Measurements from ENCODE around the gene USP17L29. TPM values are rescaled to one million over a fixed set of nuclear protein-coding genes. Genes with fewer than 3 reads are reported as not detected.
"Not testable (repeated sequence)": the region's sequence is repeated elsewhere in the genome, so short reads cannot be mapped to it uniquely, and the experiment has no call there.

Gene USP17L29
- total and polyA plus RNA-seq, 2 donors, result not detected

DNA sequence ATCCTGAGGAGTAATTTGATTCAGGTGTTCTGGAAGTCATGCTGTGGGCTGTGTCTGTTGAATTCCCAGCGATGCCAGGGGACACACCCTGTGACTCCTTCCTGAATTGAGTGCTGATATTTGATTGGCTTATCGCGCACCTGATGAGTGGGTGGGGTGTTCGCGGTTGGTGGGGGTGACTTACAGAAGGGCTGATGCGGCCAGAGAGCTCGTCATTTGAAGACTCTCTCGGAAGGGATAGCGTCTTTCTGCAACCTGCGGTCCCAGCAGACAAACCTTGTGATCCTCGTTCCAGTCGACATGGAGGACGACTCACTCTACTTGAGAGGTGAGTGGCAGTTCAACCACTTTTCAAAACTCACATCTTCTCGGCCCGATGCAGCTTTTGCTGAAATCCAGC is 9.4 kb downstream of the USP17L29 start, which contains the start of gene USP17L30:
Gene USP17L30 (plus strand): TSS at position 301 of the 400 bp plus-strand sequence. CDS start 0 bp downstream, at position 301.
- DNase-seq (ENCODE audit: low read depth in 6 of 9, low spot score in 9 of 9); H3K4me3 ChIP-seq (ENCODE audit: low read length in 2 of 2); H3K9me3 ChIP-seq (ENCODE audit: control insufficient read depth in 2 of 2, insufficient read depth in 1 of 2, low read length in 1 of 2); H3K27me3 ChIP-seq (ENCODE audit: control insufficient read depth in 2 of 2, insufficient read depth in 1 of 2, low read length in 1 of 2); H3K4me1 ChIP-seq (ENCODE audit: control insufficient read depth in 2 of 2, insufficient read depth in 2 of 2, low read length in 2 of 2); H3K27ac ChIP-seq (ENCODE audit: low read depth in 1 of 2, low read length in 1 of 2); H3K36me3 ChIP-seq (ENCODE audit: control insufficient read depth in 2 of 2, insufficient read depth in 2 of 2, low read length in 1 of 2): not testable (repeated sequence)
- WGBS, result no CpG with 5 or more reads among the region's 15 CpGs

GRCh38 chr4:9379881-9380280 is 26.4 kb downstream of the USP17L29 start:
- not testable (repeated sequence) for H3K36me3 ChIP-seq (ENCODE audit: control insufficient read depth in 2 of 2, insufficient read depth in 2 of 2, low read length in 1 of 2); H3K27ac ChIP-seq (ENCODE audit: low read depth in 1 of 2, low read length in 1 of 2); H3K4me1 ChIP-seq (ENCODE audit: control insufficient read depth in 2 of 2, insufficient read depth in 2 of 2, low read length in 2 of 2); H3K4me3 ChIP-seq (ENCODE audit: low read length in 2 of 2); H3K9me3 ChIP-seq (ENCODE audit: control insufficient read depth in 2 of 2, insufficient read depth in 1 of 2, low read length in 1 of 2); DNase-seq (ENCODE audit: low read depth in 6 of 9, low spot score in 9 of 9); H3K27me3 ChIP-seq (ENCODE audit: control insufficient read depth in 2 of 2, insufficient read depth in 1 of 2, low read length in 1 of 2)
- 51% methylated on average over 1 of the region's 1 CpG for WGBS

DNA sequence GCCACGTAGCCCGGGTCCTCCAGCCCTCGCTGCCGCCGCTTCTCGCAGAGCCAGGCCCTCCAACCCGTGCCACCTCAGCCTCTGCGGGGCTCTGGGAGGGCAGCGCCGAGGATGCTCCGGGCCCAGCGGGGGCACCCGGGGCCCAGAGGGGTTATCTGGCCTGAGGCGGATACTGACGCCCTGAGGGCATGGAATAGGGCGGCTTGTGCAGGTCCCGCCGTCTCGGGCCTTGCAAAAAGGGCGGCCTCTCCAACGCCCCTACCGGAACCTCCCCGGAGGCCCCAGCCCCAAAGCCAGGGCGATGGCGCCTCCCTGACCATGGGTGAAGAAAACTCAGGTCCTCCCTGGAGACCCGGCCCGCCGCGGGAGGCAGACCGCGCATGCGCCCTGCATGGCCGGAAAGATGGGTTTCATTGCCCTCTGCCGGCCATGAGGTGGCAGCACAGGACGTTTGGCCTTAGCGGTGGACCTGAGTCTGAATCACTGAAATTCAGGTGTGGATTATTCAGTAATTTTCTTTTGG is 27.6 kb downstream of the USP17L29 start:
- DNase-seq (ENCODE audit: low read depth in 6 of 9, low spot score in 9 of 9), result peak in 5 of 9 donors; percentile 1 to 21 (median 11)
- not testable (repeated sequence) for H3K4me1 ChIP-seq (ENCODE audit: control insufficient read depth in 2 of 2, insufficient read depth in 2 of 2, low read length in 2 of 2); H3K27ac ChIP-seq (ENCODE audit: low read depth in 1 of 2, low read length in 1 of 2); H3K9me3 ChIP-seq (ENCODE audit: control insufficient read depth in 2 of 2, insufficient read depth in 1 of 2, low read length in 1 of 2); H3K36me3 ChIP-seq (ENCODE audit: control insufficient read depth in 2 of 2, insufficient read depth in 2 of 2, low read length in 1 of 2); H3K27me3 ChIP-seq (ENCODE audit: control insufficient read depth in 2 of 2, insufficient read depth in 1 of 2, low read length in 1 of 2)
- peak overlapping the region; percentile 17 to 42 for H3K4me3 ChIP-seq (ENCODE audit: low read length in 2 of 2)
- WGBS, result 32% methylated on average over 36 of the region's 36 CpGs

- no peak overlapping the region for H3K27ac ChIP-seq (ENCODE audit: low read depth in 1 of 2, low read length in 1 of 2)
- no peaks in the 10 kb centered on the region for H3K27me3 ChIP-seq (ENCODE audit: control insufficient read depth in 2 of 2, insufficient read depth in 1 of 2, low read length in 1 of 2)
- no peaks in the 10 kb centered on the region for H3K4me1 ChIP-seq (ENCODE audit: control insufficient read depth in 2 of 2, insufficient read depth in 2 of 2, low read length in 2 of 2)
- no peak for DNase-seq (ENCODE audit: low read depth in 6 of 9, low spot score in 9 of 9)
- no peaks in the 10 kb centered on the region for H3K36me3 ChIP-seq (ENCODE audit: control insufficient read depth in 2 of 2, insufficient read depth in 2 of 2, low read length in 1 of 2)
- 96% methylated on average over 1 of the region's 1 CpG for WGBS
- H3K9me3 ChIP-seq (ENCODE audit: control insufficient read depth in 2 of 2, insufficient read depth in 1 of 2, low read length in 1 of 2), result no peaks in the 10 kb centered on the region
- no peak overlapping the region for H3K4me3 ChIP-seq (ENCODE audit: low read length in 2 of 2)
These were observed 30.7 kb downstream of the USP17L29 start for GRCh38 chr4:9384126-9384525.

DNA sequence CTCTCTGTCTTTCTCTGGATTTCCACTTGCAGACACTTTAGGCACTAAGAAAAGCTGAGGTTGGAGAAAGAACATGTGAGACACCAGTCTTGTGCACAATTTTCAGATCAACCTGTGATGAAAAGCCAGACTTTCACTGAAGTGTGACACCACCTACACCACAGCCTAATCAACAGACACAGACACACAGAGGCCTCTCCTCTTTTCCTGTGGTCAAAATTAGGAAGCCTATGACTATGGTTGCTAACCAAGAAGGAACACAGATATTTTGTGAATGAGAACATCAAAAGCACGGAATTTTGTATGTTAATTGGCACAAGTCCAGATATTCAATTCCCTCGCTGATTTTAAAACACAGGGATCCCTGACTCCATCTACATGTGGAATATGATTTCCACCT is 35.6 kb downstream of the USP17L29 start:
- H3K27ac ChIP-seq (ENCODE audit: low read depth in 1 of 2, low read length in 1 of 2); H3K36me3 ChIP-seq (ENCODE audit: control insufficient read depth in 2 of 2, insufficient read depth in 2 of 2, low read length in 1 of 2); H3K4me3 ChIP-seq (ENCODE audit: low read length in 2 of 2); H3K4me1 ChIP-seq (ENCODE audit: control insufficient read depth in 2 of 2, insufficient read depth in 2 of 2, low read length in 2 of 2); DNase-seq (ENCODE audit: low read depth in 6 of 9, low spot score in 9 of 9); H3K27me3 ChIP-seq (ENCODE audit: control insufficient read depth in 2 of 2, insufficient read depth in 1 of 2, low read length in 1 of 2); H3K9me3 ChIP-seq (ENCODE audit: control insufficient read depth in 2 of 2, insufficient read depth in 1 of 2, low read length in 1 of 2): not testable (repeated sequence)
- 21% methylated on average over 2 of the region's 2 CpGs for WGBS

Other genes starting within 250 kb of the USP17L29 start
- not detected for gene FAM90A26, start 183.2 kb upstream of the USP17L29 start, total RNA-seq
- 0.02 TPM for gene FAM90A26, start 183.2 kb upstream of the USP17L29 start, polyA plus RNA-seq
- not detected for gene USP17L10, start 143.0 kb upstream of the USP17L29 start, total RNA-seq
- not detected for gene USP17L10, start 143.0 kb upstream of the USP17L29 start, polyA plus RNA-seq
- gene USP17L11, start 138.2 kb upstream of the USP17L29 start, total RNA-seq, result not detected
- gene USP17L11, start 138.2 kb upstream of the USP17L29 start, polyA plus RNA-seq, result not detected
- gene USP17L12, start 133.5 kb upstream of the USP17L29 start, total RNA-seq, result not detected
- not detected for gene USP17L12, start 133.5 kb upstream of the USP17L29 start, polyA plus RNA-seq
- gene USP17L13, start 128.7 kb upstream of the USP17L29 start, total RNA-seq, result not detected
- not detected for gene USP17L13, start 128.7 kb upstream of the USP17L29 start, polyA plus RNA-seq
- gene USP17L15, start 119.3 kb upstream of the USP17L29 start, total RNA-seq, result not detected
- 0.02 TPM for gene USP17L15, start 119.3 kb upstream of the USP17L29 start, polyA plus RNA-seq
- not detected for gene USP17L17, start 109.8 kb upstream of the USP17L29 start, total RNA-seq
- gene USP17L17, start 109.8 kb upstream of the USP17L29 start, polyA plus RNA-seq, result not detected
- not detected for gene USP17L18, start 105.0 kb upstream of the USP17L29 start, total RNA-seq
- not detected for gene USP17L18, start 105.0 kb upstream of the USP17L29 start, polyA plus RNA-seq
- not detected for gene USP17L19, start 100.3 kb upstream of the USP17L29 start, total RNA-seq
- not detected for gene USP17L19, start 100.3 kb upstream of the USP17L29 start, polyA plus RNA-seq
- not detected for gene USP17L20, start 95.5 kb upstream of the USP17L29 start, total RNA-seq
- not detected for gene USP17L20, start 95.5 kb upstream of the USP17L29 start, polyA plus RNA-seq
- not detected for gene USP17L21, start 90.8 kb upstream of the USP17L29 start, total RNA-seq
- not detected for gene USP17L21, start 90.8 kb upstream of the USP17L29 start, polyA plus RNA-seq
- gene USP17L22, start 86.0 kb upstream of the USP17L29 start, total RNA-seq, result not detected
- not detected for gene USP17L22, start 86.0 kb upstream of the USP17L29 start, polyA plus RNA-seq
- not detected for gene USP17L24, start 28.5 kb upstream of the USP17L29 start, total RNA-seq
- gene USP17L24, start 28.5 kb upstream of the USP17L29 start, polyA plus RNA-seq, result not detected
- gene USP17L25, start 23.7 kb upstream of the USP17L29 start, total RNA-seq, result not detected
- gene USP17L25, start 23.7 kb upstream of the USP17L29 start, polyA plus RNA-seq, result not detected
- gene USP17L26, start 19.0 kb upstream of the USP17L29 start, total RNA-seq, result not detected
- gene USP17L26, start 19.0 kb upstream of the USP17L29 start, polyA plus RNA-seq, result not detected
- not detected for gene USP17L5, start 14.2 kb upstream of the USP17L29 start, total RNA-seq
- not detected for gene USP17L5, start 14.2 kb upstream of the USP17L29 start, polyA plus RNA-seq
- not detected for gene USP17L27, start 9.5 kb upstream of the USP17L29 start, total RNA-seq
- not detected for gene USP17L27, start 9.5 kb upstream of the USP17L29 start, polyA plus RNA-seq
- not detected for gene USP17L28, start 4.7 kb upstream of the USP17L29 start, total RNA-seq
- not detected for gene USP17L28, start 4.7 kb upstream of the USP17L29 start, polyA plus RNA-seq
- gene USP17L30, start 9.5 kb downstream of the USP17L29 start, total RNA-seq, result not detected
- gene USP17L30, start 9.5 kb downstream of the USP17L29 start, polyA plus RNA-seq, result not detected
- not detected for gene DEFB131A, start 90.8 kb downstream of the USP17L29 start, total RNA-seq
- not detected for gene DEFB131A, start 90.8 kb downstream of the USP17L29 start, polyA plus RNA-seq